Nephron (organoid): ENCODE results near the gene UNC5B.

ENCODE experiments used
- H3K27ac Mint-ChIP-seq, 3 experiments: 2 replicates each; pipeline ENCODE4 v1.8.0; 2020; ENCODE audit warnings: mixed read lengths in 3 of 3, mild to moderate bottlenecking in 2 of 3, moderate library complexity in 1 of 3
- H3K27me3 Mint-ChIP-seq: 2 replicates; pipeline ENCODE4 v1.8.0; 2021; ENCODE audit warnings: low read depth, mild to moderate bottlenecking, moderate library complexity, mixed read lengths
- H3K36me3 Mint-ChIP-seq: 2 replicates; pipeline ENCODE4 v1.8.0; 2020; ENCODE audit warnings: low read depth, mixed read lengths
- H3K4me1 Mint-ChIP-seq: 2 replicates; pipeline ENCODE4 v1.8.0; 2020; ENCODE audit warnings: mixed read lengths
- H3K4me3 Mint-ChIP-seq, 3 experiments: 2 replicates each; pipeline ENCODE4 v1.8.0; 2020; ENCODE audit warnings: mild to moderate bottlenecking in 3 of 3, mixed read lengths in 3 of 3, moderate library complexity in 2 of 3
- H3K9me3 Mint-ChIP-seq: 2 replicates; pipeline ENCODE4 v1.8.0; 2020; ENCODE audit warnings: mixed read lengths
- CTCF ChIP-seq, 3 experiments: fragments of 200-600 bp; sonication (generic); IDR thresholded peaks; one replicate each; pipeline ENCODE4 v1.5.0; 2021; ENCODE audit warnings: antibody characterized with exemption in 3 of 3; ENCODE audit not compliant: unreplicated experiment in 3 of 3

Gene UNC5B

DNA sequence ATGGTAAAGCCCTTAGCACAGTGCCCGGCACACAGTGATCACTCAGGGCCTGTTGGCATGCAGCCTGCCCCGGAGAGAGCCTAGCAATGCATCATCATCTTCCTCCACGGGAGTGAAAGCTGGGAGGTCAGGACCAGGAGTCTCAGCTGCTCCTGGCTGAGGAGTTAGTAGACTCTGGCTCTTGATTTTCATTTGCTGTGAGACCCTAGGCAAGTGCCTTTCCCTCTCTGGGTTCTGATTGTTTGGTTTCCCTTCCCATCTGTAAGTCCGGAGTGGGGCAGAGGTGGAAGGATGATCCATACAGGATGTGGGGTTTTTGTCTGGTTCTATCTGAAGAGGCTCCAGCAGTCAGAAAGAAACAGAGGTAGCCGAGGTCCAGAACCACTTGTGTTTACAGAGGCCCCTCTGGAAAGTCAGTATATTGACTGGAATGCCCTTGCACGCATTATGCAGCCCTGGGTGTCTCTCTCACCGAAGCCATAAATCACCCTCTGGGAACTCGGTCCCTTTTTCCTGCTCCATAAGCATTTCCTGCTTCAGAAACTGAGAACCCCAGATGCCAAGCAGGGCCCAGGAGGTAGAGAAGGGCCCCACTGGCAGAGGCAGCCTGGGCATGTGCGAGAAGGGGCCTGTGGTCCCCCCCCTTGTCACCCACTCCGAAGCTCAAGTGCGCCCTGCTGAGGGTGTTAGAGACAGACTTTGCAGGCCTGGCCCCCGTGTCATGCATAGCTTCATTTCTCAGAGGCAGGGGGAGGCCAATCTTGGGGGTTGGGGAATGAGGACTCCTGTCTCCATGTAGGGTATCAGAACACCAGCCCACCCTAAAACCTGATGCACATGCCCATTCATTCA lies 8.5 kb downstream of the UNC5B start:
- no peak for TF ChIP-seq CTCF (IDR thresholded peaks at IDR 0.05; ENCODE audit: unreplicated experiment in 3 of 3)
- peak overlapping the region in 2 of 3 experiments; percentile 34 to 40 for H3K4me3 Mint-ChIP-seq
- H3K9me3 Mint-ChIP-seq = no peaks in the 10 kb centered on the region
- peaks cover 65% of the 10 kb centered on the region for H3K4me1 Mint-ChIP-seq
- H3K36me3 Mint-ChIP-seq = no peaks in the 10 kb centered on the region
- peaks cover 32% of the 10 kb centered on the region for H3K27me3 Mint-ChIP-seq
- H3K27ac Mint-ChIP-seq = peak overlapping the region; percentile 47 to 66 (median 48)

- H3K36me3 Mint-ChIP-seq = peaks cover 5% of the 10 kb centered on the region
- H3K4me3 Mint-ChIP-seq = peak overlapping the region in 1 of 3 experiments; percentile 22
- H3K27ac Mint-ChIP-seq = peak overlapping the region; percentile 46 to 66 (median 48)
- H3K27me3 Mint-ChIP-seq = peaks cover 27% of the 10 kb centered on the region
- peaks cover 60% of the 10 kb centered on the region for H3K4me1 Mint-ChIP-seq
- no peaks in the 10 kb centered on the region for H3K9me3 Mint-ChIP-seq
- TF ChIP-seq CTCF (IDR thresholded peaks at IDR 0.05; ENCODE audit: unreplicated experiment in 3 of 3) = no peak
Measured at GRCh38 chr10:71221586-71222202, 9.3 kb downstream of the UNC5B start.

- Mint-ChIP-seq H3K27me3 (peaks cover 21% of the 10 kb centered on the region), H3K9me3 (no peaks in the 10 kb centered on the region), H3K36me3 (peaks cover 5% of the 10 kb centered on the region), H3K4me3 (no peak overlapping the region), H3K27ac (peak overlapping the region; percentile 46 to 67 (median 66)), H3K4me1 (peaks cover 59% of the 10 kb centered on the region)
- peak; percentile 14 to 36 (median 24) for TF ChIP-seq CTCF (IDR thresholded peaks at IDR 0.05; ENCODE audit: unreplicated experiment in 3 of 3)
Measured at GRCh38 chr10:71222601-71223346, 10.4 kb downstream of the UNC5B start.

DNA sequence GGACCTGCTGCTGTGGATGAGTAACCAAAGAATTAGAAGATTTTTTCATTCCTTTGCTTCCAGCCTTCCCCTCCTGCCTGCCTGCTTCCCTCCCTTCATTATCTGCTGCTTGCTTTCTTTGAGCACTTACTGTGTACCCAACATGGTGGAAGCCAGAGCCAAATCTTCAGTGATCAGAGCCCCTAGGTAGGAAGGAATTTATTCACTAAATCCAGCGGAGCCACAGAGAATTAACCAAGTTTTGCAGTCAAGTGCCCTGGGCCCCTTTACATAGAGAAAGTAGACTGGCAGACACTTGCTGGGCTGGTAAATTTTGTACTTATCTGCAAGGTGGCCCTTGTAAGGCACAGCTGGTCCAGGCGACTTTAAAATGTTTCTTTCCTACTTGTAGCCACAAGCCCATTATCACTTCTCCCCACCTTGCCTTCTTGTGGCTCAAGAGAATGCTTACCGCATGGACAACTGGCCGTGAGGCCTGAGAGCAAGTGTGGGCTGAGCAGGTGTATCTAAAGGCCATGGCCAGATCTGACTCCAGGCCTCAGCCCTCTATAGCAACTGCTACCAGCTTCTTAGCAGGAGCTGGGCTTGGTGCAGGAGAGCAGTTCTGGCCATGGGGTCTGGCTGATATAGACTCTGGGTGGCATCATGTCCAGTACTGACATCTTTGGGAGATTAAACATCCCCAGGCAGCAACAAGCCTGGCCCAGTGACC lies 11.1 kb downstream of the UNC5B start:
- Mint-ChIP-seq H3K27me3 (peaks cover 15% of the 10 kb centered on the region), H3K9me3 (no peaks in the 10 kb centered on the region), H3K27ac (peak overlapping the region; percentile 46 to 67 (median 63)), H3K36me3 (peaks cover 5% of the 10 kb centered on the region), H3K4me3 (no peak overlapping the region), H3K4me1 (peaks cover 60% of the 10 kb centered on the region)
- no peak for TF ChIP-seq CTCF (IDR thresholded peaks at IDR 0.05; ENCODE audit: unreplicated experiment in 3 of 3)

GRCh38 chr10:71225291-71226058 lies 13.1 kb downstream of the UNC5B start:
- no peak for TF ChIP-seq CTCF (IDR thresholded peaks at IDR 0.05; ENCODE audit: unreplicated experiment in 3 of 3)
- H3K4me1 Mint-ChIP-seq = peaks cover 59% of the 10 kb centered on the region

More at GRCh38 chr10:71225291-71226058, 13.1 kb downstream of the UNC5B start:
- no peaks in the 10 kb centered on the region for H3K9me3 Mint-ChIP-seq
- peaks cover 5% of the 10 kb centered on the region for H3K36me3 Mint-ChIP-seq
- no peak overlapping the region for H3K4me3 Mint-ChIP-seq
- H3K27ac Mint-ChIP-seq = no peak overlapping the region
- H3K27me3 Mint-ChIP-seq = peaks cover 9% of the 10 kb centered on the region
